ENCODE data around the gene APOM.

DNA sequence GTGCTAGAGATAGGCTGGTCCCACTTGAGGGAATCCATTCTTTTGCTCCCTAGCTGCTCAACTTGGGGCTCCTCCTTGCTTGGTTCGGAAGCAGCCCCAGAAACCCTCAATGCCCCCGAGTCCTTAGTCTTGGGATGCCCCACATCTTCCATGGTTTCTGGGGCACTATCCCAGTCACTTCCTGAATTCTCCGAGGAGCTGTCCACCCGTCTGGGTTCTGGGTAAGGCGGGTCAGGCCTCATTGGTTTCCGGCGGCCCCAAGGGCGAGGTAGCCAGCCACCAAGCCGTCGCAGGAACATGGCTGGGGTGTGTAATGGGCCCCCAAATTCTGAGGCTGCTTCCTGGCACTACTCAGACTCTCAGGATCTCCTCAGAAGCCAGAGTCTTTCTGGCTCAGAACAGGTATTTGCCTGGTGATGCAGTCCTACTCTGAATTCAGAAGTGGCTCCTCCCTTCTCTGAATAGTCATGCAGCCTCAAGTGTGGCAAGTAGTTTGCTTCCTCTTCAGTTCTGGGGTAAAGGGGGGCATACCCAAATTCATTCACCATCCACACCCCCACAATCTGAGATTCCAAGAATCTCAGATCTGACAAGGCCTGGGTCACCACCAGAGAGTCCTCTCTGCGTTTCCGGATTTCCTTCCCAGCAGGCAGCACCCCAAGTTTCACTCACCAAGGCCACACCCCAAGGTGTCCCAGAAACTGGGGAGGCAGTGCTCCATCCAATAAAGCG, 4.1 kb downstream of the APOM start:
- no peak for TF ChIP-seq EZH2 (IDR thresholded peaks at IDR 0.05; ENCODE audit: borderline replicate concordance, low read length)
- TF ChIP-seq, protein P1, sequence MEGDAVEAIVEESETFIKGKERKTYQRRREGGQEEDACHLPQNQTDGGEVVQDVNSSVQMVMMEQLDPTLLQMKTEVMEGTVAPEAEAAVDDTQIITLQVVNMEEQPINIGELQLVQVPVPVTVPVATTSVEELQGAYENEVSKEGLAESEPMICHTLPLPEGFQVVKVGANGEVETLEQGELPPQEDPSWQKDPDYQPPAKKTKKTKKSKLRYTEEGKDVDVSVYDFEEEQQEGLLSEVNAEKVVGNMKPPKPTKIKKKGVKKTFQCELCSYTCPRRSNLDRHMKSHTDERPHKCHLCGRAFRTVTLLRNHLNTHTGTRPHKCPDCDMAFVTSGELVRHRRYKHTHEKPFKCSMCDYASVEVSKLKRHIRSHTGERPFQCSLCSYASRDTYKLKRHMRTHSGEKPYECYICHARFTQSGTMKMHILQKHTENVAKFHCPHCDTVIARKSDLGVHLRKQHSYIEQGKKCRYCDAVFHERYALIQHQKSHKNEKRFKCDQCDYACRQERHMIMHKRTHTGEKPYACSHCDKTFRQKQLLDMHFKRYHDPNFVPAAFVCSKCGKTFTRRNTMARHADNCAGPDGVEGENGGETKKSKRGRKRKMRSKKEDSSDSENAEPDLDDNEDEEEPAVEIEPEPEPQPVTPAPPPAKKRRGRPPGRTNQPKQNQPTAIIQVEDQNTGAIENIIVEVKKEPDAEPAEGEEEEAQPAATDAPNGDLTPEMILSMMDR (conservative IDR thresholded peaks at IDR 0.05 in 1 of 2, IDR thresholded peaks at IDR 0.05 in 1 of 2; ENCODE audit: extremely low read depth in 1 of 2, insufficient read depth in 1 of 2, low read depth in 1 of 2, low read length in 2 of 2), result no peak

Measured in mammary epithelial cell (primary cell).